Dendritic cell treated with granulocyte-macrophage colony-stimulating factor and Interleukin-4, amounts not matched to agents 40 ng/mL and 50 ng/mL, for 4 days (primary cell): ENCODE data around the gene USF2.

Source experiments
- H3K27ac Mint-ChIP-seq: one replicate; pipeline ENCODE4 v1.8.0; 2022; ENCODE audit warnings: mild to moderate bottlenecking, mixed read lengths
- H3K27me3 Mint-ChIP-seq: one replicate; pipeline ENCODE4 v1.8.0; 2022; ENCODE audit warnings: mild to moderate bottlenecking, mixed read lengths
- H3K36me3 Mint-ChIP-seq: one replicate; pipeline ENCODE4 v1.8.0; 2022; ENCODE audit warnings: low read depth, mixed read lengths
- H3K4me1 Mint-ChIP-seq: one replicate; pipeline ENCODE4 v1.8.0; 2022; ENCODE audit warnings: low read depth, mixed read lengths
- H3K4me3 Mint-ChIP-seq: one replicate; pipeline ENCODE4 v1.8.0; 2022; ENCODE audit warnings: mild to moderate bottlenecking, moderate library complexity, mixed read lengths
- H3K9me3 Mint-ChIP-seq: one replicate; pipeline ENCODE4 v1.8.0; 2022; ENCODE audit warnings: mixed read lengths
- intact Hi-C: fragments of 100-400 bp; cut with micrococcal nuclease; formaldehyde crosslinking; loops from one replicate; pipeline ENCODE4 v1.15.0; 2022

Gene USF2

DNA sequence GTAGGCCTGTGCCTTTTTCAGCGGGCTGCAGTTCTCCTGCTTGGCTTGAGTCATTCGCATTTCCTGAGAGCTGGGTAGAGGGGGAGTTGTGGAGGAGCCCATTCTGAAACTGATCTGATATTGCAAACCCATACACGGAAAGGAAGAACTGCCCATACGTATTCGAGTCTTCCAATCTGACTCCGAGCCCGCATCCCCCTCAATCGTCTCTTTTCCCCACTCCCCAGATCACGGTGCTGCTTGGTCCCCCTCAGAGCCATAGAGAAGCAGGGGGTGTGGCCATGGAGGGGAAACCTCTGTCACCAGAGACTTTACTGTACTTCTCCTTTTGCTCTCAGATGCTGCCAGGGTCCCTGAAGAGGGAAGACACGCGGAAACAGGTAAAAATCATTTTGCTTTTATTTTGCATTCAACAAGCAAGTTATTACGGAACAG is 60.1 kb downstream of the USF2 start, which contains the start of gene CD22:
Gene CD22, plus strand, starts transcription at position 337 of the 435 bp plus-strand sequence. CDS start 2,854 bp downstream, outside the sequence.
- peaks cover 19% of the 10 kb centered on the region for H3K27me3 Mint-ChIP-seq
- H3K4me3 Mint-ChIP-seq, result peak within 1 kb of the TSS; percentile 35
- no peaks in the 10 kb centered on the region for H3K36me3 Mint-ChIP-seq
- no peak within 1 kb of the TSS for H3K27ac Mint-ChIP-seq
- intact Hi-C loops, result no loop called here
- peaks cover 23% of the 10 kb centered on the region for H3K4me1 Mint-ChIP-seq
- H3K9me3 Mint-ChIP-seq, result no peaks in the 10 kb centered on the region

DNA sequence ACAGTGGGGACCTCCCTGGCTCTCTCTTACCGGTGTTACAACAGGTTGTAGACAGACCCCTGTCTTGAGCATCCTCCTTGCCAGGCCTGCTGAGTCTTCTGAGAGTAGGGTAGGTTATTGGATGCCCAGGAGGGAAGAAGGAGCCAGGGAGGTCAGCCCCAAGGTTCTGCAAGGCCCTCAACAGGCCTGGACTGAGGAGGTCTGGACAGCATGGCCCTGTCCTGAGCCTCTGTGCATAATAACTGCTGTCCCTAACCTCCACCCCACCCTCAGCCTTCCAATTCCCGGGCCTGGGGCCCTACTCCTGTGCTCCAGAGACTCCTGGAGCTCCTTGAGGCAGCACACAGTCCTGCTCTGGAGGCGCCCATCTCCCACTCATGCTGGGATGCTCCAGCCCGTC is 60.6 kb downstream of the USF2 start:
- Mint-ChIP-seq H3K36me3 (no peaks in the 10 kb centered on the region), H3K4me3 (no peak overlapping the region), H3K4me1 (peaks cover 19% of the 10 kb centered on the region), H3K27ac (no peak overlapping the region), H3K27me3 (peaks cover 23% of the 10 kb centered on the region), H3K9me3 (no peaks in the 10 kb centered on the region)
- intact Hi-C loops, result no loop called here
